ENCODE data around the gene ABCF2.
A peak's percentile ranks its signal among the peaks of the same experiment; 100 is the strongest.

Gene ABCF2

GRCh38 chr7:151168787-151169162 lies 58.2 kb downstream of the ABCF2 start:
- DNase-seq, result no peak

- DNase-seq, result peak; percentile 69
These were observed 58.8 kb downstream of the ABCF2 start for GRCh38 chr7:151168003-151168786.

GRCh38 chr7:151167197-151167961 lies 59.6 kb downstream of the ABCF2 start, which contains the start of gene GBX1:
Gene GBX1, minus strand, starts transcription at chr7:151167694. Its CDS starts 146 bp downstream, at chr7:151167548.
- peak; percentile 24 for DNase-seq

GRCh38 chr7:151166629-151167196 lies 60.3 kb downstream of the ABCF2 start:
- DNase-seq, result no peak

All from activated naive CD4-positive, alpha-beta T cell treated with anti-CD3 and anti-CD28 coated beads, Interleukin-2, amount 50 U/mL, for 16 hours (primary cell).